Measurements from ENCODE around the gene FLRT1.

Gene FLRT1

GRCh38 chr11:64007629-64008282 lies 28.0 kb upstream of the FLRT1 start:
- Histone ChIP-seq H3K4me1 (ENCODE audit: control insufficient read depth in 1 of 2, insufficient read depth in 1 of 2, low read depth in 1 of 2, low read length in 1 of 2) (peaks cover 14% of the 10 kb centered on the region in 2 experiments), H3K36me3 (no peaks in the 10 kb centered on the region), H3K4me3 (ENCODE audit: low read depth in 1 of 2, low read length in 1 of 2) (peak overlapping the region; percentile 57 to 65), H3K27me3 (peaks cover 79% of the 10 kb centered on the region), H3K27ac (no peak overlapping the region), H3K9me3 (no peaks in the 10 kb centered on the region)
- TF ChIP-seq CTCF (IDR thresholded peaks at IDR 0.05): no peak

DNA sequence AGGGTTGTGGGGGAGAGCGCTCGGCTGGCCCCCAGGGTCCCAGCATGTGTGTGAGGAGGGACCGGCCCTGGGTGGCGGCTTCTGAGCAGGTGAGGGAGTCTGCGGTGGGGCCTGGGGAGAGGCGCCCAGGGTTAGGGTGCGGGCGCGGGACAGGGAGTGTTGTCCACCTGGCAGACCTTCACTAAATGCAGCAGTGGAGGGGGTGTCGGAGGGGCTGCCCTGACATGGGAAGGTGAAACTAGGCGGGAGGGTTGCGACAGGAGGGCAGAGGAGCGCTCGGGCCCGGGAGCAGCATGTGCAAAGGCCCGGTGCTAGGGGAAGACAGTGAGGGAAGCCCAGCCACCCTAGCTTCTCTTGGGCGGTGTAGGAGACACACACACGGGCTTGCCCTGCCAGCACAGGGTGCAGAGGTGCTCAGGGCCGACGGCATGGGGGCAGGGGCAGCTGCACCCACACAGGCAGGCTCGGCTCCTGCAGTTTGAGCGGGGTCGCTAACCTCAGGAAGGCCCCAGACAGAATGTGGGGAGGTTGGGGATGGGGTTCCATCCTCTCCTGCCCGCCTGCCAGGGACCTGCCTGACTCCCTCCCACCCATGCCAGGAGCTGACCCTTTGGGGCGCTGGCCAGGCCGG lies 27.3 kb upstream of the FLRT1 start:
- H3K4me3 ChIP-seq (ENCODE audit: low read depth in 1 of 2, low read length in 1 of 2): no peak overlapping the region
- H3K27me3 ChIP-seq: peaks cover 73% of the 10 kb centered on the region
- no peak overlapping the region for H3K27ac ChIP-seq
- peaks cover 14% of the 10 kb centered on the region in 2 experiments for H3K4me1 ChIP-seq (ENCODE audit: control insufficient read depth in 1 of 2, insufficient read depth in 1 of 2, low read depth in 1 of 2, low read length in 1 of 2)
- no peaks in the 10 kb centered on the region for H3K36me3 ChIP-seq
- TF ChIP-seq CTCF (IDR thresholded peaks at IDR 0.05): no peak
- no peaks in the 10 kb centered on the region for H3K9me3 ChIP-seq

DNA sequence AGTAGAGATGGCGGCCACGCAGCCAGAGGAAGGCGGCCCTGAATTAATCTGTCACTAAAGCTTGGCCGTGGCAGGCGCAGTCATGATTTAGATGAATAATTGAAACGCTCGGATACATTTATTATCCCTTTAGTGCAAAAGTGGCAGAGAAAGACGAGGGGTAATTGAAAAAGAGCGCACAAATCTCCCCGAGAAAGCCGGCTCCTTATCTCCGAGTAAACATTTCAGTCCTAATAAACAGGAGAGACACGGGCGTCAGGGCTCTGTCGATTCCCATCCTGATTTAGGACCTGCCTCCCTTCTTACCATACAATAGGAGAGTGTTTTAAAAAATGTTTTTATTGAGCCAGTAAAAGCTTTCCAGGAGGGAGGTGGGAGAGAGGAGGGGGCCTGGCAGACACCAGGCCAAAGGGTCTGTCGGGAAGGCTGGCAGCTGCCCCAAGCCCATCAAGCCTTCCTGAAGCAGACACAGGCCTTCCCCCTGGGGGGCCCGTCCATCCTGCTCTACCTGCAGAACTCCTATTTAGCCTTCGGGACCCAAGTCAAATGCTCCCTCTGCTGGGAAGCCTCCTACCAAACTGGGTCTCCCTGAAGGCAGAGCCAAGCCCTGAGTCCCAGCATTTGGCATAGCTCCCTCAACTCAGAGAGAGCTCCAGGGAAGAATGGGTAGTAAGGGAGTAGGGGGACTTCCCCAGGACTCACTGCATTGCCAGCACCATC lies 26.7 kb upstream of the FLRT1 start:
- Histone ChIP-seq H3K27ac (no peak overlapping the region), H3K27me3 (peaks cover 66% of the 10 kb centered on the region), H3K36me3 (no peaks in the 10 kb centered on the region), H3K4me1 (ENCODE audit: control insufficient read depth in 1 of 2, insufficient read depth in 1 of 2, low read depth in 1 of 2, low read length in 1 of 2) (peaks cover 14% of the 10 kb centered on the region in 2 experiments), H3K9me3 (no peaks in the 10 kb centered on the region), H3K4me3 (ENCODE audit: low read depth in 1 of 2, low read length in 1 of 2) (no peak overlapping the region)
- no peak for TF ChIP-seq CTCF (IDR thresholded peaks at IDR 0.05)

- Histone ChIP-seq H3K4me3 (ENCODE audit: low read depth in 1 of 2, low read length in 1 of 2) (no peak overlapping the region), H3K9me3 (no peaks in the 10 kb centered on the region), H3K27me3 (peaks cover 60% of the 10 kb centered on the region), H3K4me1 (ENCODE audit: control insufficient read depth in 1 of 2, insufficient read depth in 1 of 2, low read depth in 1 of 2, low read length in 1 of 2) (peaks cover 14% of the 10 kb centered on the region in 2 experiments), H3K36me3 (no peaks in the 10 kb centered on the region), H3K27ac (no peak overlapping the region)
- TF ChIP-seq CTCF (IDR thresholded peaks at IDR 0.05): no peak
Observed at GRCh38 chr11:64009710-64010109, 26.0 kb upstream of the FLRT1 start.

DNA sequence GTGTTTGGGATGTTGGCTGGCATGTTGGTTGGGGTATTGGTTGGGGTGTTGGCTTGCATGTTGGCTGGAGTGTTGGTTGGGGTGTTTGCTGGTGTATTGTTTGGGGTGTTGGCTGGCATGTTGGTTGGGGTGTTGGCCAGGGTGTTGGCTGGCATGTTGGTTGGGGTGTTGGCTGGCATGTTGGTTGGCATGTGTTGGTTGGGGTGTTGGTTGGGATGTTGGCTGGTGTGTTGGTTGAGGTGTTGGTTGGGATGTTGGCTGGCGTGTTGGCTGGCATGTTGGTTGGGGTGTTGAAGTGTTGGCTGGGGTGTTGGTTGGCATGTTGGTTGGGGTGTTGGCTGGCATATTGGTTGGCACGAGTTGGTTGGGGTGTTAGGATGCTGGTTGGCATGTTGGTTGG lies 24.9 kb upstream of the FLRT1 start:
- H3K4me3 ChIP-seq (ENCODE audit: low read depth in 1 of 2, low read length in 1 of 2): no peak overlapping the region
- peaks cover 49% of the 10 kb centered on the region for H3K27me3 ChIP-seq
- TF ChIP-seq CTCF (IDR thresholded peaks at IDR 0.05): no peak
- H3K27ac ChIP-seq: no peak overlapping the region
- H3K9me3 ChIP-seq: no peaks in the 10 kb centered on the region
- no peaks in the 10 kb centered on the region for H3K36me3 ChIP-seq
- H3K4me1 ChIP-seq (ENCODE audit: control insufficient read depth in 1 of 2, insufficient read depth in 1 of 2, low read depth in 1 of 2, low read length in 1 of 2): peaks cover 14% of the 10 kb centered on the region in 2 experiments

Data from neutrophil (primary cell).